IPS-NIHi11 (cell line): ENCODE data around the gene HSPBAP1.
"Not testable (repeated sequence)": the region's sequence is repeated elsewhere in the genome, so short reads cannot be mapped to it uniquely, and the experiment has no call there.

Source experiments
- DNase-seq: peaks from one replicate; pipeline ENCODE4 v3.0.0; 2012; ENCODE audit warnings: mixed read lengths, low spot score

HSPBAP1 gene

GRCh38 chr3:122785231-122785630 lies 8.4 kb downstream of the HSPBAP1 start:
- no peak for DNase-seq

GRCh38 chr3:122784436-122784835 lies 9.2 kb downstream of the HSPBAP1 start:
- DNase-seq = no peak

DNA sequence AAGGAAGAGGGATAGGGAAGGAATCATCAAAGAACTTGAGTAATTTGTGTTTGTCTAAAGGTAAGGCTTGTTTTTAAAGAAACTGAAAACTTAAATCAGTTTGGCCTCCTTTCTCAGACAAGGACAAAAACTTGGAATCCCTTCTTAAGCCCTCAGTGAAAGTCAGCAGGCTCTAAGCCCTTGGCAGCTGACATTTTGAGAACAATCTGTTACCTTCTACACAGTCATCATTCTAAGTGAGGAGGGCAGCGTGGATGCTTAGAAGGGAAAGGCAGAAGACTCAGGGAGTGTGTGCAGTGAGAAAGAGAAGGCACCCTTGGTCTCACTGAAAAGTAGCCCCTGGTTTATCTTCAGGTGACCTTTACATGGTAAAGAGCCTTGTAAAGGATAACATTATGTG lies 10.8 kb downstream of the HSPBAP1 start:
- no peak for DNase-seq

- no peak for DNase-seq
Observed at GRCh38 chr3:122777563-122777962, 16.1 kb downstream of the HSPBAP1 start.

GRCh38 chr3:122776675-122777468 lies 16.8 kb downstream of the HSPBAP1 start:
- no peak for DNase-seq

GRCh38 chr3:122774564-122774963 lies 19.1 kb downstream of the HSPBAP1 start:
- no peak for DNase-seq

DNA sequence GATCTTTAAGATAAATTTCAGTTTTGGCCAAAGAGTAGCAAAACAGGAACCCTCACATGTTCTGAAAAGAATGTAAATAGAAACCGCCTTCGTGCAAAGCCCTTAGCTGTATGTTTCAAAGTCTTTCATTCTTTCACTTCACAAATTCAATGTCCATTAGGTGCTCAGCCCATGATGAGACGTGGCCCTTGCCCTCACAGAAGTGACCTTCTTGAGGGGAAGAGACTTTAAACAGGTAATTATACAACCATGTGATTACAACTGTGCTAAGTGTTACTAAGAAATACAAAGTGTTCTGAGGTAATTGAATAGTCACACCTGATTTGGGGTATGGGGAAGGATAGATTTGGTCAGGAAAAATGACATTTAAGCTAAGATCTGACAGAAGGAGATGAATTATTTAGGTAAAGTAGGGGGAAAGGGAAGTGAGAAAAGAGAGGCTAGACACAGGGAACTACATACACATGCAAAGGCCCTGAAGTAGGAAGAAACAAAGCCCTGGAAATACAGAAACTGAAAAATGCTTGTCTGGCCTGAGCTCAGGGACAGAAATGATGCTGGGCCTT lies 19.6 kb downstream of the HSPBAP1 start:
- DNase-seq = no peak

DNA sequence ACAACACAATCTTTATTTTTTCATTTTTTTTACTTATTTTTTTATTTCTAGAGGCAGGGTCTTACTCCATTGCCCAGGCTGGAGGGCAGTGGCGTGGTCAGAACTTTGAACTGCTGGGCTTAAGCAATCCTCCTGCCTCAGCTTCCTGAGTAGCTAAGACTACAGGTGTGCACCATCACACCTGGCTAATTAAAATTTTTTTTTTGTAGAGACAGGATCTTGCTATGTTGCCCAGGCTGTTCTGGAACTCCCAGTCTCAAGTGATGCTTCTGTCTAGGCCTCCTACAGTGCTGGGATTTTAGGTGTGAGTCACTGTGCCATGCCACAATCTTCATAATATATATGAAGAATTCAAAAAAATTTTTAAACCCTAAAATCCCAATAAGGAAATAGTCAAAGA lies 20.8 kb downstream of the HSPBAP1 start:
- no peak for DNase-seq

DNA sequence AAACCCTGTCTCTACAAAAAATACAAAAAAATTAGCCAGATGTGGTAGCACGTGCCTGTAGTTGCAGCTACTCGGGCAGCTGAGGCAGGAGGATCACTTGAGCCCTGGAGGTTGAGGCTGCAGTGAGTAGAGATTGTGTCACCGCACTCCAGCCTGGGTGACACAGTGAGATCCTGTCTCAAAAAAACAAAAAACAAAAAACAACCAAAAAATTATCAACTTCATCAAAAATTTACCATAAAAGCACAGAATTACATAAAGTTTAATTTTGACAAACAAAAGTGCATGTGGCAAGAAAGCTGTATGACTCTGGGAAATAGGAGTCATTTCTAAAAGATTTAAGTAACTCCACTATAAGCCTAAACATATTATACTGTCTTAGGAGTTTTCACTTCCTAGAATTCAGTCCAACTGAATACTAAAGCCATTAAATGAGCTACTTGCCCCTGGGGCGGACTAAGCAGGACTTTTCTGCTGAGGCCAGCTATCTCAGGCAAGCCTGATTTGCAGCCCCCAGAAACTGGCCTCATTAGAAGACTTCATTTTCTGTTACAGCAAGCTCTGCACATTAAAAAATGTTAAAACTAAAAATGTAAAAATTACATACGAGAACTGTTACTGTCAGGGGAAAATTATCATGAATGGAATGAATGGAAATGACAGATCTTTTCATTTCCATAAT lies 23.0 kb downstream of the HSPBAP1 start:
- DNase-seq = no peak

DNA sequence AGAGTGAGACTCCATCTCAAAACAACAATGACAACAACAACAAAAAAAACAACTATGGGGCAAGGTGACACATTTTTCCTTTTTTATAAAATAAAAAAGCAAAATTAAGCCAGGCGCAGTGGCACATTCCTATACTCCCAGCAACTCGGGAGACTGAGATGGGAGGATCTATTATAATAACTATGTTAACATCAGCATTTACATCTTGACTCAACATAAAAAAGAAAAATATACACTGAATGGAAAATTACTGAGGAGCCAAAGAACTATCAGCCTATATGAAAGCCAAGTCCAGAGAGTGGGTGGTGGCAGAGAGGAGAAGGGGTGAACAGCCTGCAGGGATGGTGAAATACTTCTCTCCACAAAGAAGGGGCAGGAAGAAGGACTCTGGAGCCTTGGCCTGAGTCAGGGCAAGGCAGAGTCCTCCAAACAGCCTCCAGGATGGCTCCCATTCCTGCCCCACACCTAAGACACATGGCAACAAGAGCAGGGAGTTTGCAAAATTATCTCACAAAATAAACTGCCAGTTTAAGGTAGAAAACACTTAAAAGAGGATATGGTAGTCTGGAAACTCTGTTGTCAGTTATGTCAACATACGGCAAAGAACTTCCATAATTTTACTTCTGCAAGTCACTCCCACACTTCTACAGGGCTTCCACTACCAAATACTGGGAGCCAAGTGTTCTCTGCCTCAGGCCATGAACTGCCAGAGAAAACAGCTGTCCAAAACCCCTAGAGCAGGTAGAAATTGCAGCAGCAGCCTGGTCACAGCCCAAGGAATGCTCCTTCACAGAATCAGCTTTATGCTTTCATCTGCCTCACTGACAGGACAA lies 25.9 kb downstream of the HSPBAP1 start:
- no peak for DNase-seq

GRCh38 chr3:122766430-122766829 lies 27.2 kb downstream of the HSPBAP1 start:
- no peak for DNase-seq

DNA sequence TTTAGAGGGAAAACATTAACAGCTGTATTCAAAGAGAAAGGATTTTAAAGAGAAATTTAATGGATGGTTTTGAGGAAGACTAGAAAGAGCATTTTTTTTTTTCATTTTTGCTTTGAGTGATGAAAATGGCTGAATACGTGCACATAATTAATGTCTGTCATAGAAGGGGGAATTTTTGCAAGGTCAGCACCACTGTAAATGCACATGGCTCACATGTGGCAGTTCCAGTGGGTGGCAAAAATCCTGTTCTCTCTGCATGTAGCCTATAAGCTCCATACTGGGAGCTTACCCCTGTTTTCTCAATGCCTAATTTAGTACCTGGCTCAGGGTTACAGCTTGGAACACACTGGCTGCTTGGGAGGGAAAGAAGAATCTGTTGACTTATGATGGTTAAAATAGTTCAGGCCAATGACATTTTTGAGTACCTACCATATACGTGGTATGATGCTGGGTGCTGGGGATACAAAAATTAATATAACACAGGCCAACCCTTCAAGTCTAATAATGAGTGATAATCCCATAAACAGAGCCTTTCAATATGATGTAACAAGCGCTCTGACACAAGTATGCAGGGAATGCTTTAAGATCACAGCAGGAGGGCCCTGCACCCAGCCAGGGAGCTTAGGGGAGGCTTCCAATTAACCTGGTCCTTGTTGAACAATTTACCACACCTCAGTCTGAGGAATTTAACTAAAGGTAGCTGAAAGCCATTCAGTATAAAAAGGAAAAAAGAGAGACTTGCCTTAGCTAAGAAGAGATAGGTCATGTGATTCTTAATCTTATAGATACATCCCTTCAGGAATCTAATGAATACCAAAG lies 33.0 kb downstream of the HSPBAP1 start:
- DNase-seq = peak; percentile 64

- no peak for DNase-seq
Observed at GRCh38 chr3:122758877-122759560, 34.6 kb downstream of the HSPBAP1 start.

- DNase-seq = no peak
Observed at GRCh38 chr3:122755491-122755890, 38.1 kb downstream of the HSPBAP1 start.

- peak; percentile 79 for DNase-seq
Observed at GRCh38 chr3:122754929-122755328, 38.7 kb downstream of the HSPBAP1 start.

- no peak for DNase-seq
Observed at GRCh38 chr3:122748347-122748746, 45.3 kb downstream of the HSPBAP1 start.

DNA sequence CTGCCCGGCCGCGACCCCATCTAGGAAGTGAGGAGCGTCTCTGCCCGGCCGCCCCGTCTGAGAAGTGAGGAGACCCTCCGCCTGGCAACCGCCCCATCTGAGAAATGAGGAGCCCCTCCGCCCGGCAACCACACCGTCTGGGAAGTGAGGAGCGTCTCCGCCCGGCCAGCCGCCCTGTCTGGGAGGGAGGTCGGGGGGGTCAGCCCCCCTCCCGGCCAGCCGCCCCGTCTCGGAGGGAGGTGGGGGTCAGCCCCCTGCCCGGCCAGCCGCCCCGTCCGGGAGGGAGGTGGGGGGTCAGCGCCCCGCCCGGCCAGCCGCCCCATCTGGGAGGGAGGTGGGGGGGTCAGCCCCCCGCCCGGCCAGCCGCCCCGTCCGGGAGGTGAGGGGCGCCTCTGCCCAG lies 46.3 kb downstream of the HSPBAP1 start:
- DNase-seq = not testable (repeated sequence)

DNA sequence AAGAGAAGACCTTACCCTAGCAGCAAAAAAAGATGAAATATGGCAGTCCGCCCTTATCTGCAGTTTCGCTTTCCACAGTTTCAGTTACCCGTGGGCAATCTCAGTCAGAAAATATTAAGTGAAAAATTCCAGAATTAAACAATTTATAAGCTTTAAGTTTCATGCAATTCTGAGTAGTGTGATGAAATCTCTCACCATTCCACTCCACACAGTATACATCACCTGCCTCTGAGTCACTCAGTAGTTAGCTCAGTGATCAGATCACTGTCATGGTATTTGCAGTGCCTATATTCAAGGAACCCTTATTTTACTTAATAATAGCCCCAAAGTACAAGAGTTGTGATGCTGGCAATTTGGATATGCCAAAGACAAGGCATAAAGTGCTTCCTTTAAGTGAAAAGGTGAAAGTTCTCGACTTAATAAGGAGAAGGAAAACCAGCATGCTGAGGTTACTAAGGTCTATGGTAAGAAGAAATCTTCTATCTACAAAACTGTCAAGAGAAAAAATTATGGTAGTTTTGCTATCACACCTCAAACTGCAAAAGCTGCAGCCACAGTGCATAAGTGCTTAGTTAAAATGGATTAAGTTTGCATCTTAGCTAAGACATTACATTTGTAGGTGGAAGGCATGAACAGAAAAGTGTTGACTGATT lies 48.1 kb downstream of the HSPBAP1 start:
- no peak for DNase-seq

- no peak for DNase-seq
Observed at GRCh38 chr3:122743581-122744120, 50.0 kb downstream of the HSPBAP1 start.

DNA sequence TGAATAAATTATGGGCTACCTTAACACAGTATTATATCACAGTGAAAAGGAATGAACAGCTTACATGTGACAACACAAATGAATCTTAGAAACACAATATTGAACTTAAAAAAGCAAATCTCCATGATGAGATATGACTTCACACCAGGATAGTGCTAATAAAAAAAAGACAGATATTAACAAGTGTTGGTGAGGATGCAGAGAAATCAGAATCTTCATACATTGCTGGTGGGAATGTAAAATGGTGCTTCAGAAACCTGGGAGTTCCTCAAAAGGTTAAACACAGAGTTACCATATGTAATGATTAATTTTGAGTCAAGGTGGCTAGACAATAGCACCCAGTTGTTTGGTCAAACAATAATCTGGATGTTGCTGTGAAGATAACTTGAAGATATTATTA lies 51.4 kb downstream of the HSPBAP1 start:
- no peak for DNase-seq
